GM12878 (cell line): ENCODE measurements around the gene ZNF470. TPM values are rescaled to one million over a fixed set of nuclear protein-coding genes. Genes with fewer than 3 reads are reported as not detected.

Experiments
- DPF2 ChIP-seq: fragments of 450-650 bp; IDR thresholded peaks from 2 replicates; pipeline ENCODE4 v1.6.1; 2017; ENCODE audit warnings: mild to moderate bottlenecking
- EGR1 ChIP-seq, 2 experiments: IDR thresholded peaks; 1 replicate in 1 of 2; 2 replicates in 1 of 2; pipeline ENCODE4 v1.6.1; 2011 to 2012; ENCODE audit warnings: low read depth in 2 of 2, low read length in 2 of 2, borderline replicate concordance in 1 of 2, mild to moderate bottlenecking in 1 of 2, moderate library complexity in 1 of 2
- ETV6 ChIP-seq, 2 experiments: fragments of 450-650 bp in 1 of 2; IDR thresholded peaks in 1 of 2; conservative IDR thresholded peaks in 1 of 2; 2 replicates each; pipeline ENCODE4 v1.6.1; 2014; ENCODE audit warnings: antibody characterized with exemption in 1 of 2, borderline replicate concordance in 1 of 2, low read depth in 1 of 2, mild to moderate bottlenecking in 1 of 2, moderate library complexity in 1 of 2
- HCFC1 ChIP-seq: fragments of 150-350 bp; IDR thresholded peaks from 2 replicates; pipeline ENCODE4 v1.6.1; 2014; ENCODE audit warnings: low read length
- HDAC2 ChIP-seq: fragments of 200-600 bp; sonication (generic); IDR thresholded peaks from 2 replicates; pipeline ENCODE4 v1.6.1; 2017
- HDGF ChIP-seq: fragments of 450-650 bp; IDR thresholded peaks from 2 replicates; pipeline ENCODE4 v1.6.1; 2016; ENCODE audit warnings: antibody characterized with exemption
- KLF5 ChIP-seq: fragments of 450-650 bp; IDR thresholded peaks from 2 replicates; pipeline ENCODE4 v1.6.1; 2014; ENCODE audit warnings: mild to moderate bottlenecking; ENCODE audit not compliant: partially characterized antibody
- PAX5 ChIP-seq: IDR thresholded peaks from 2 replicates; pipeline ENCODE4 v1.6.1; 2011; ENCODE audit warnings: low read depth, low read length, borderline replicate concordance
- RUNX3 ChIP-seq: IDR thresholded peaks from 2 replicates; pipeline ENCODE4 v1.6.1; 2012; ENCODE audit warnings: low read length, inconsistent platforms
- SP1 ChIP-seq: IDR thresholded peaks from one replicate; pipeline ENCODE4 v1.6.1; 2011; ENCODE audit warnings: low read depth, low read length
- TBL1XR1 ChIP-seq: IDR thresholded peaks from 2 replicates; pipeline ENCODE4 v1.6.1; 2012; ENCODE audit warnings: low read depth, low read length, improper control_type of control experiment
- TCF12 ChIP-seq: IDR thresholded peaks from 2 replicates; pipeline ENCODE4 v1.6.1; 2011; ENCODE audit warnings: low read depth, mild to moderate bottlenecking, low read length
- ZNF217 ChIP-seq: fragments of 450-650 bp; IDR thresholded peaks from 2 replicates; pipeline ENCODE4 v1.6.1; 2017; ENCODE audit warnings: antibody characterized with exemption, mild to moderate bottlenecking
- polyA plus RNA-seq, 11 experiments: library from polyadenylated mRNA; depleted of rRNA in 4 of 11; unstranded in 6 of 11; stranded (reverse) in 5 of 11; fragments of >200 nt; fragmentation: Nextera tagmentation in 4 of 11; fragmentation: Illumina TruSeq in 1 of 11; extraction: Ambion mirVana in 4 of 11; extraction: Trizol in 1 of 11; gene quantifications; 1 replicate in 1 of 11; 2 replicates in 10 of 11; pipeline versions ENCODE4 v1.2.1 to v1.2.3, GENCODE V29; 2011 to 2016; ENCODE audit warnings: inconsistent platforms in 2 of 11, missing spikeins in 2 of 11, low read depth in 1 of 11
- total RNA-seq, 4 experiments: library from RNA; depleted of rRNA in 3 of 4; stranded (reverse); fragments of >200 nt in 3 of 4; fragmentation: Illumina TruSeq in 1 of 4; extraction: Trizol in 1 of 4; gene quantifications; 2 replicates each; pipeline versions ENCODE4 v1.2.1 to v1.2.3, GENCODE V29; 2013 to 2021
- TF ChIP-seq, protein P1 (sequence below), 3 experiments: IDR thresholded peaks in 2 of 3; conservative IDR thresholded peaks in 1 of 3; 2 replicates each; pipeline ENCODE4 v1.5.1; 2011; ENCODE audit warnings: low read depth in 3 of 3, low read length in 3 of 3, mild to moderate bottlenecking in 3 of 3, control low read depth in 2 of 3, moderate library complexity in 2 of 3, inconsistent platforms in 1 of 3, mixed read lengths in 1 of 3; ENCODE audit not compliant: control insufficient read depth in 2 of 3, insufficient read depth in 1 of 3; ENCODE audit errors: extremely low read depth in 1 of 3
- TF ChIP-seq, protein P2 (sequence below): fragments of 450-650 bp; IDR thresholded peaks from 2 replicates; pipeline ENCODE4 v1.6.1; 2016; ENCODE audit warnings: mild to moderate bottlenecking
- TF ChIP-seq, protein P3 (sequence below): IDR thresholded peaks from 2 replicates; pipeline ENCODE4 v1.6.1; 2012; ENCODE audit warnings: low read depth, low read length, improper control_type of control experiment
- TF ChIP-seq, protein P4 (sequence below): IDR thresholded peaks from 2 replicates; pipeline ENCODE4 v1.6.1; 2011; ENCODE audit warnings: low read depth, mild to moderate bottlenecking, low read length, moderate library complexity, borderline replicate concordance; ENCODE audit errors: extremely low read depth

Gene ZNF470
- total and polyA plus RNA-seq, 10 of the 15 experiments (the other 5 are each of a cell fraction or from before 2014, with no cell fraction given) = 0.16 to 1.4 (median 0.56) TPM

DNA sequence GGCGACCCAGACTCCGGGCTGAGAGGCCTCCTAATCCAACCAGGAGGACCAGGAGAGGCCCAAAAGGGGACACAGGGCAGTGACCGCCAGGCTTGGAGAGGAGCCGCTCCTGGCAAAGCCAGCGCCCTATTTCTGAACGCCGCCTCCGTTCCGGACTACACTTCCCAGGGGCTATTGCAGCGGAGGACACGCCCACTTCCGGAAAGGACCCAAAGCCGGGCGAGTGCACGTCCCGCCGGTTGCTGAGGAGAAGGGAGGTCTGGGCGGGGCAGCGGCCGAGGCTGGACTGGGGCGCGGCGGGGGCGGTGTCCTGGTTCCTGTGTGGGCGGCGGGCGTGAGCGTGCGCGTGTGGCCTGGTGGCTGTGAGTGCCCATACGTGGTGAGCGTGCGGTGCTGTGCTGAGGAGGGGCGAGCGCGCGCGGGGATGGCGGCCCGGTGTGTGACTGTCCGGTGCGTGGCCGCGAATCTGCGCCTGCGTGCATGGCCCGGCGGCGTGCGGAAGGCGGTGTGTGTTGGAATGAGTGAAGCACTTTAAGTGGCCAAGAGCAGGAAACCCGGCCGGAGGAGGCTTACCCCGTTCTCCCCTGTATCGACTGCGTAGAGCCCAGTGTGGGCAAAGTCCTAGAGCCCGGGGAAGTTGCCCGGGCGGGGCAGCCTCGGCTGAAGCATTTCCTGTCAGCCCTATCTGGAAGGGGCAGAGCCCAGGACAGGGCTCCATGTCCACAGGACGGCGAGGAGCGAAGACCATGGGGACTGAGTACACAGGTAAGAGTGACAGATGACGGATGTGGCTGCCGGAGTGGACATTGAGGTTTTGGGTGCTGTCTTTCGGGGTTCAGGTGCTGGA lies at the start of gene ZNF470 (continued):
- TF ChIP-seq, protein P1, sequence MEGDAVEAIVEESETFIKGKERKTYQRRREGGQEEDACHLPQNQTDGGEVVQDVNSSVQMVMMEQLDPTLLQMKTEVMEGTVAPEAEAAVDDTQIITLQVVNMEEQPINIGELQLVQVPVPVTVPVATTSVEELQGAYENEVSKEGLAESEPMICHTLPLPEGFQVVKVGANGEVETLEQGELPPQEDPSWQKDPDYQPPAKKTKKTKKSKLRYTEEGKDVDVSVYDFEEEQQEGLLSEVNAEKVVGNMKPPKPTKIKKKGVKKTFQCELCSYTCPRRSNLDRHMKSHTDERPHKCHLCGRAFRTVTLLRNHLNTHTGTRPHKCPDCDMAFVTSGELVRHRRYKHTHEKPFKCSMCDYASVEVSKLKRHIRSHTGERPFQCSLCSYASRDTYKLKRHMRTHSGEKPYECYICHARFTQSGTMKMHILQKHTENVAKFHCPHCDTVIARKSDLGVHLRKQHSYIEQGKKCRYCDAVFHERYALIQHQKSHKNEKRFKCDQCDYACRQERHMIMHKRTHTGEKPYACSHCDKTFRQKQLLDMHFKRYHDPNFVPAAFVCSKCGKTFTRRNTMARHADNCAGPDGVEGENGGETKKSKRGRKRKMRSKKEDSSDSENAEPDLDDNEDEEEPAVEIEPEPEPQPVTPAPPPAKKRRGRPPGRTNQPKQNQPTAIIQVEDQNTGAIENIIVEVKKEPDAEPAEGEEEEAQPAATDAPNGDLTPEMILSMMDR (IDR thresholded peaks at IDR 0.05 in 2 of 3, conservative IDR thresholded peaks at IDR 0.05 in 1 of 3; ENCODE audit: control insufficient read depth in 2 of 3, extremely low read depth in 1 of 3, insufficient read depth in 1 of 3, low read depth in 3 of 3, low read length in 3 of 3) = no peak
- TF ChIP-seq ETV6 (conservative IDR thresholded peaks at IDR 0.05 in 1 of 2, IDR thresholded peaks at IDR 0.05 in 1 of 2; ENCODE audit: borderline replicate concordance in 1 of 2, low read depth in 1 of 2) (no peak), SP1 (peak; percentile 50), HDGF (no peak), HCFC1 (peak; percentile 84), ZNF217 (no peak), RUNX3 (no peak), DPF2 (no peak), TBL1XR1 (no peak), EGR1 (IDR thresholded peaks at IDR 0.05; ENCODE audit: borderline replicate concordance in 1 of 2, low read depth in 2 of 2, low read length in 2 of 2) (peak; percentile 9 to 81; a peak in 2 of 3 replicates), HDAC2 (no peak), TCF12 (no peak), KLF5 (peak; percentile 15), PAX5 (no peak)
- TF ChIP-seq, protein P2, sequence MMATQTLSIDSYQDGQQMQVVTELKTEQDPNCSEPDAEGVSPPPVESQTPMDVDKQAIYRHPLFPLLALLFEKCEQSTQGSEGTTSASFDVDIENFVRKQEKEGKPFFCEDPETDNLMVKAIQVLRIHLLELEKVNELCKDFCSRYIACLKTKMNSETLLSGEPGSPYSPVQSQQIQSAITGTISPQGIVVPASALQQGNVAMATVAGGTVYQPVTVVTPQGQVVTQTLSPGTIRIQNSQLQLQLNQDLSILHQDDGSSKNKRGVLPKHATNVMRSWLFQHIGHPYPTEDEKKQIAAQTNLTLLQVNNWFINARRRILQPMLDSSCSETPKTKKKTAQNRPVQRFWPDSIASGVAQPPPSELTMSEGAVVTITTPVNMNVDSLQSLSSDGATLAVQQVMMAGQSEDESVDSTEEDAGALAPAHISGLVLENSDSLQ = no peak
- TF ChIP-seq, protein P3, sequence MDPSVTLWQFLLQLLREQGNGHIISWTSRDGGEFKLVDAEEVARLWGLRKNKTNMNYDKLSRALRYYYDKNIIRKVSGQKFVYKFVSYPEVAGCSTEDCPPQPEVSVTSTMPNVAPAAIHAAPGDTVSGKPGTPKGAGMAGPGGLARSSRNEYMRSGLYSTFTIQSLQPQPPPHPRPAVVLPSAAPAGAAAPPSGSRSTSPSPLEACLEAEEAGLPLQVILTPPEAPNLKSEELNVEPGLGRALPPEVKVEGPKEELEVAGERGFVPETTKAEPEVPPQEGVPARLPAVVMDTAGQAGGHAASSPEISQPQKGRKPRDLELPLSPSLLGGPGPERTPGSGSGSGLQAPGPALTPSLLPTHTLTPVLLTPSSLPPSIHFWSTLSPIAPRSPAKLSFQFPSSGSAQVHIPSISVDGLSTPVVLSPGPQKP = peak; percentile 85
- TF ChIP-seq, protein P4, sequence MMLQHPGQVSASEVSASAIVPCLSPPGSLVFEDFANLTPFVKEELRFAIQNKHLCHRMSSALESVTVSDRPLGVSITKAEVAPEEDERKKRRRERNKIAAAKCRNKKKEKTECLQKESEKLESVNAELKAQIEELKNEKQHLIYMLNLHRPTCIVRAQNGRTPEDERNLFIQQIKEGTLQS = no peak
